Stimulated activated naive CD8-positive, alpha-beta T cell treated with anti-CD3 and anti-CD28 coated beads, Interleukin-15, amount 100 ng/mL, for 72 hours (primary cell): ENCODE data around the gene CRLF2.
"Not testable (repeated sequence)": the region's sequence is repeated elsewhere in the genome, so short reads cannot be mapped to it uniquely, and the experiment has no call there.

Experiments used
- ATAC-seq: fragments of 150-1000 bp; cut with Tn5 transposase; 2 replicates; pipeline ENCODE4 v1.10.0; 2021; ENCODE audit warnings: mild to moderate bottlenecking, moderate library complexity
- DNase-seq, 2 donors: peaks; one replicate each; pipeline ENCODE4 v3.0.0; 2021 to 2022
- H3K27ac Mint-ChIP-seq, 2 donors: one replicate each; pipeline ENCODE4 v1.8.0; 2022; ENCODE audit warnings: mild to moderate bottlenecking in 2 of 2, mixed read lengths in 2 of 2, moderate library complexity in 2 of 2
- H3K27me3 Mint-ChIP-seq: one replicate; pipeline ENCODE4 v1.8.0; 2022; ENCODE audit warnings: mixed read lengths
- H3K4me1 Mint-ChIP-seq: one replicate; pipeline ENCODE4 v1.8.0; 2022; ENCODE audit warnings: mild to moderate bottlenecking, mixed read lengths
- H3K4me3 Mint-ChIP-seq, 2 donors: one replicate each; pipeline ENCODE4 v1.8.0; 2022; ENCODE audit warnings: mild to moderate bottlenecking in 2 of 2, mixed read lengths in 2 of 2, moderate library complexity in 1 of 2
- H3K9me3 Mint-ChIP-seq, 2 donors: one replicate each; pipeline ENCODE4 v1.8.0; 2022; ENCODE audit warnings: mixed read lengths in 2 of 2

Gene CRLF2

GRCh38 chrX:1164322-1165288, 47.8 kb downstream of the CRLF2 start:
- ATAC-seq (peak; percentile 16), DNase-seq (no peak)
- Mint-ChIP-seq H3K9me3 (peaks cover 13 to 14% of the 10 kb centered on the region in 2 donors), H3K27me3 (peaks cover 36% of the 10 kb centered on the region), H3K27ac (no peak overlapping the region), H3K4me1 (peaks cover 30% of the 10 kb centered on the region), H3K4me3 (no peak overlapping the region)

DNA sequence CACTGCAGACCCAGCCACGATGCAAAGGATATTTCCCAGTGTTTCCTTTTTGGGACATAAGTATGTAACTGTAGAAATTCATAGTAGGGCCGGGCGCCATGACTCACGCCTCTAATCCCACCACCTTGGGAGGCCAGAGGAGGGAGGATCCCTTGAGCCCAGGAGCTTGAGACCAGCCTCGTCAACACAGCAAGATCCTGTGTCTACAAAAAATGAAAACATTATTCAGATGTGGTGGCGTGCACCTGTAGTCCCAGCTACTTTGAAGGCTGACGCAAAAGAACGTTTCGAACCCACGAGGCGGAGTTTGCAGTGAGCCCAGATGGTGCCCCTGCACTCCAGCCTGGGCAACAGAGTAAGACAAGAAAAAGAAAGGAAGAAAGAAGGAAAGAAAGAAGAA, 49.2 kb downstream of the CRLF2 start:
- ATAC-seq (peak; percentile 31), DNase-seq (no peak)
- H3K9me3 Mint-ChIP-seq, result peaks cover 18 to 20% of the 10 kb centered on the region in 2 donors
- H3K4me1 Mint-ChIP-seq, result peaks cover 28% of the 10 kb centered on the region
- H3K27me3 Mint-ChIP-seq, result peaks cover 29% of the 10 kb centered on the region
- H3K27ac Mint-ChIP-seq, result no peak overlapping the region
- H3K4me3 Mint-ChIP-seq, result no peak overlapping the region

GRCh38 chrX:1162119-1162916, 50.1 kb downstream of the CRLF2 start:
- H3K4me1 Mint-ChIP-seq, result peaks cover 19% of the 10 kb centered on the region
- H3K27ac Mint-ChIP-seq, result no peak overlapping the region
- no peak for DNase-seq
- peaks cover 18 to 20% of the 10 kb centered on the region in 2 donors for H3K9me3 Mint-ChIP-seq
- ATAC-seq, result no peak
- H3K4me3 Mint-ChIP-seq, result no peak overlapping the region
- peaks cover 20% of the 10 kb centered on the region for H3K27me3 Mint-ChIP-seq

GRCh38 chrX:1159548-1159947, 52.9 kb downstream of the CRLF2 start:
- no peak for ATAC-seq
- H3K27ac Mint-ChIP-seq, result peak overlapping the region; percentile 36 to 83
- DNase-seq, result no peak

GRCh38 chrX:1156681-1157455, 55.6 kb downstream of the CRLF2 start:
- Mint-ChIP-seq H3K4me1 (peaks cover 11% of the 10 kb centered on the region), H3K9me3 (peaks cover 18 to 20% of the 10 kb centered on the region in 2 donors)
- H3K27ac Mint-ChIP-seq, H3K4me3 Mint-ChIP-seq, ATAC-seq, DNase-seq, H3K27me3 Mint-ChIP-seq: not testable (repeated sequence)

More at GRCh38 chrX:1159548-1159947, 52.9 kb downstream of the CRLF2 start:
- Mint-ChIP-seq H3K4me3 (no peak overlapping the region), H3K4me1 (peaks cover 17% of the 10 kb centered on the region), H3K27me3 (peaks cover 18% of the 10 kb centered on the region), H3K9me3 (peaks cover 18 to 20% of the 10 kb centered on the region in 2 donors)

- no peak overlapping the region for H3K27ac Mint-ChIP-seq
- no peaks in the 10 kb centered on the region for H3K9me3 Mint-ChIP-seq
- H3K4me3 Mint-ChIP-seq, result no peak overlapping the region
- DNase-seq, result no peak
- no peak for ATAC-seq
- no peaks in the 10 kb centered on the region for H3K27me3 Mint-ChIP-seq
- no peaks in the 10 kb centered on the region for H3K4me1 Mint-ChIP-seq
Measured at GRCh38 chrX:1153940-1154339, 58.5 kb downstream of the CRLF2 start.

DNA sequence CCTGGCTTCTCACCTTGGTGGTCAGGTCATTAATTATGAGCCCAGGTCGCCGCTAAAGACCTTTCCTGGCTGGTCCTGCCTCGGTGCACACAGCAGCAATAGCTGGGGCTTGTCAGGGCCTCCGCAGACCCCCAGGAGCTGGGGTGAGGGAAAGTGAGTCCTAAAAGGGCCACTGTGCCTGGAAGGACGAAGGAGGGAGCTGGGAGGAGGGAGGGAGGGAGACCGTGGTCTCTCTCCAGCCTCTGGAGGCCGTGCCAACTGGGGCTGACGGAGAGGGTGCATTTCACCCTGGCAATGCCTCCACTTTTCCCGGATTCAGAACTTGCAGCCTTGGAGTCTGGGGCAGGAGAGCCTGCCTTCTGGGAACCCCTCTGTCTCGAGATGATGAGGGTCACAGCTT, 60.4 kb downstream of the CRLF2 start:
- no peak for ATAC-seq
- no peak for DNase-seq
- no peaks in the 10 kb centered on the region for H3K4me1 Mint-ChIP-seq
- no peak overlapping the region for H3K4me3 Mint-ChIP-seq
- H3K9me3 Mint-ChIP-seq, result no peaks in the 10 kb centered on the region
- peaks cover 7% of the 10 kb centered on the region for H3K27me3 Mint-ChIP-seq
- no peak overlapping the region for H3K27ac Mint-ChIP-seq

DNA sequence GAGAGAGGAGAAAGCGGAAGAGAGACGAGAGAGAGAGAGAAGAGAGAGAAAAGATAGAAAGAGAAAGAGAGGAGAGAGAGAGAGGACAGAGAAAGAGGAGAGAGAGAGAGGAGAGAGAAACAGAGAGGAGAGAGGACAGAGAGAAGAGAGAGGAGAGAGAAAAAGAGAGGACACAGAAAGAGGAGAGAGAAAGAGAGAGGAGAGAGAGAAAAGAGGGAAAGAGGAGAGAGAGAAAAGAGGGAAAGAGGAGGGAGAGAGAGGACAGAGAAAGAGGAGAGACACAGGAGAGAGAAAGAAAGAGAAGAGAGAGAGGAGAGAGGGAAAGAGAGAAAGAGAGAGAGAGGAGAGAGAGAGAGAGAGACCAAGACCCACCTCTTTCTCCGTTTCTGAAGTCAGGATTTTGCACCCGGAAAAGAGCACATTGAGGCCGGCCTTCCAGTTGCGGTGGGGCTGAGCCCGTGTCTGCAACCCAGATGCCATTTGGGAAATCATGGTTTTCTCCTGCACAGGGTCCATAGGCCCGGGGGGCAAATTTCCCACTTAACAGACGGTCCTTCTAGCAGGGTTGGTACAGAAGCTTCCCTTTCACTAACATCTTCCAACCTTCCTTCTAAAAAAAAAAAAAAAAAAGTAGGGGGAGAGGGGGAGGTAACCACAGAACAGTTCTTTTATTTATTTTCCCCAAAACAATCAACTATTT, 60.9 kb downstream of the CRLF2 start:
- no peak overlapping the region for H3K27ac Mint-ChIP-seq
- no peaks in the 10 kb centered on the region for H3K4me1 Mint-ChIP-seq

GRCh38 chrX:1150569-1151347, 61.7 kb downstream of the CRLF2 start:
- H3K9me3 Mint-ChIP-seq, result no peaks in the 10 kb centered on the region
- H3K27ac Mint-ChIP-seq, result peak overlapping the region in 1 of 2 donors; percentile 2
- DNase-seq (no peak), ATAC-seq (peak; percentile 37)
- H3K27me3 Mint-ChIP-seq, result peaks cover 7% of the 10 kb centered on the region
- no peak overlapping the region for H3K4me3 Mint-ChIP-seq
- no peaks in the 10 kb centered on the region for H3K4me1 Mint-ChIP-seq

More for the DNA sequence above, 60.9 kb downstream of the CRLF2 start:
- H3K27me3 Mint-ChIP-seq, result peaks cover 7% of the 10 kb centered on the region
- no peak overlapping the region for H3K4me3 Mint-ChIP-seq
- DNase-seq (no peak), ATAC-seq (no peak)
- no peaks in the 10 kb centered on the region for H3K9me3 Mint-ChIP-seq

DNA sequence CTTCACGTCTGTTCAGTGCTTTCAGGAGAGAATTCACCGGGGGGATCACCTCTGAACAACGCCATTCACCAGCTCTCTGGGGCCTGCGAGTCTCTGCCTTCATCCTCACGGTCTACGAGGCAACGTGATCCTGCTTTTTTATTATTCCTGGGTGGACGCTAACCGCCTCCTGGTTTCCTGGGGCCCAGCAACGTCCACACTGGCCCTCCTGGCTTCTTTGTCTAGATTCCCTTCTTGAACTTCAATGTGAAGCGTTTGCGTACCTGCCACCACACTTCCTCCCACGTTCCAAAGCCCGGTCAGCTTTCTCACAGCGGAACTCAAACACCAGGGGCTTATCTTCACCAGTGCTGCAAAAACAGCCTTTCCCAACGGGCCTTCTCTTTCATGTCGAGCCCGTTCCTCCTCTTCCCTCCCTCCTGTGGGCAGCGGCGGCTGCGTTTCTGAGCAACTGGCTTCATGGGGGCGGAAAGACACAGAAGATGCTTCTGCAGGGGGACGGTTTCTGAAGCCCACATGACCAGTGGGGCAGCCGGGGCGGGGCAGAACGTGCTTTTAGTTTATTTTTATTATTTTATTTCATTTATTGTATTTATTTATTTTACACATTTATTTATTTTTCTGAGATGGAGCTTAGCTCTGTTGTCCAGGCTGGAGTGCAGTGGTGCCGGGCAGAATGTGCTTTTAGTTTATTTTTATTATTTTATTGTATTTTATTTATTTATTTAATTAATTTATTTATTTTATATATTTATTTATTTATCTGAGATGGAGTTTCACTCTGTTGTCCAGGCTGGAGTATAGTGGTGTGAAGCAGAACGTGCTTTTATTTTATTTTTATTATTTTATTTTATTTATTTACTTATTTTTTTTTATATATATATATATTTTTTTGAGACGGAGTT, 64.6 kb downstream of the CRLF2 start:
- ATAC-seq, result no peak
- H3K4me3 Mint-ChIP-seq, result no peak overlapping the region
- H3K4me1 Mint-ChIP-seq, result no peaks in the 10 kb centered on the region
- no peak overlapping the region for H3K27ac Mint-ChIP-seq
- H3K27me3 Mint-ChIP-seq, result peaks cover 7% of the 10 kb centered on the region
- no peaks in the 10 kb centered on the region for H3K9me3 Mint-ChIP-seq
- DNase-seq, result no peak

DNA sequence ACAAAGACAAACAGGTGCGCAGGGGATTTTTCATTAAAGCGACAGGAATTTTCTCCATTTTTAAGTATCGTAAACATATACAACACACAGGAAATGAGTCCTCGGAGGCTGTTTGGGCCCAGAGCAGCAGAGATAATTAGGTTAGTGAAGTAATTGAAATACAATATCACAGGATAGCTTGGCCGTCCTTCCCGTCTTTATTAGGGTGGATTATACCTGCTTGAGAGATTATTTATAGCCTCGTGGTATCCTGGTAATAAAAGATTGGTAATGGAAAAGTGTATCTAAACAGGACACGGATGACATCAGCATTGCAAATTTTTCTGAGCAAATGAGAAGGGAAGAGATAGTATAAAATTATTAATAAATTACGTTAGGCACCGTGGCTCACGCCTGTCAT, 68.2 kb downstream of the CRLF2 start:
- DNase-seq (no peak), ATAC-seq (no peak)
- peaks cover 7% of the 10 kb centered on the region for H3K27me3 Mint-ChIP-seq
- H3K4me1 Mint-ChIP-seq, result no peaks in the 10 kb centered on the region
- no peak overlapping the region for H3K4me3 Mint-ChIP-seq
- H3K9me3 Mint-ChIP-seq, result no peaks in the 10 kb centered on the region
- H3K27ac Mint-ChIP-seq, result no peak overlapping the region
